ENCODE data around the gene RALGPS2. TPM values are rescaled to one million over a fixed set of nuclear protein-coding genes. Genes with fewer than 3 reads are reported as not detected.

Gene RALGPS2
- polyA plus RNA-seq, 3 donors: 2.0 to 4.2 (median 2.3) TPM

GRCh38 chr1:178934546-178934945 is 209.5 kb downstream of the RALGPS2 start:
- H3K4me2 ChIP-seq (replicated peaks; ENCODE audit: extremely low read depth, low read length, poor library complexity, severe bottlenecking): no peak overlapping the region
- WGBS (ENCODE audit: insufficient coverage): 0% methylated on average over 1 of the region's 3 CpGs
- H3K4me3 ChIP-seq (replicated peaks in 1 of 3; ENCODE audit: low read depth in 2 of 3, low read length in 3 of 3): no peak overlapping the region
- peak overlapping the region in 1 of 2 donors; percentile 54 for H3K4me3 Mint-ChIP-seq
- H3K36me3 ChIP-seq (replicated peaks in 1 of 2; ENCODE audit: control insufficient read depth in 1 of 2, insufficient read depth in 2 of 2, low read length in 2 of 2): no peaks in the 10 kb centered on the region
- no peaks in the 10 kb centered on the region for H3K9me3 ChIP-seq (replicated peaks in 1 of 2; ENCODE audit: control insufficient read depth in 1 of 2, insufficient read depth in 1 of 2, low read length in 2 of 2)
- intact Hi-C loops (cut with micrococcal nuclease): no loop called here
- peaks cover 35 to 39% of the 10 kb centered on the region in 2 donors for H3K4me1 ChIP-seq (ENCODE audit: control insufficient read depth in 1 of 2, insufficient read depth in 2 of 2, low read length in 2 of 2)
- H4K20me1 ChIP-seq (ENCODE audit: insufficient read depth, low read length): no peaks in the 10 kb centered on the region
- no peak overlapping the region for H3K9ac ChIP-seq (ENCODE audit: insufficient read depth, low read length, poor library complexity, severe bottlenecking)
- peak in 1 of 3 donors; percentile 26 for DNase-seq
- no peaks in the 10 kb centered on the region for H3K79me2 ChIP-seq (ENCODE audit: insufficient read depth, low read length)
- TF ChIP-seq CTCF (IDR thresholded peaks at IDR 0.05): no peak
- peaks cover 0 to 2% (median 1%) of the 10 kb centered on the region in 3 donors for H3K27me3 Mint-ChIP-seq (ENCODE audit: low read depth in 3 of 3)
- no peaks in the 10 kb centered on the region for H3K27me3 ChIP-seq (ENCODE audit: control insufficient read depth in 2 of 2, insufficient read depth in 2 of 2, low read length in 2 of 2)
- peaks cover 0 to 2% (median 0%) of the 10 kb centered on the region in 7 donors for H3K9me3 Mint-ChIP-seq
- H3K36me3 Mint-ChIP-seq: no peaks in the 10 kb centered on the region
- peaks cover 58% of the 10 kb centered on the region for H3K4me1 Mint-ChIP-seq
- H3K27ac ChIP-seq (ENCODE audit: low read depth in 1 of 2, low read length in 2 of 2): no peak overlapping the region
- no peak overlapping the region for H2AFZ ChIP-seq (ENCODE audit: insufficient read depth, low read depth, low read length, poor library complexity, severe bottlenecking)
- peak overlapping the region in 6 of 7 donors; percentile 55 to 91 (median 72) for H3K27ac Mint-ChIP-seq

GRCh38 chr1:178935610-178936009 is 210.6 kb downstream of the RALGPS2 start:
- H3K27ac Mint-ChIP-seq: peak overlapping the region in 2 of 7 donors; percentile 11 to 20

More at GRCh38 chr1:178935610-178936009, 210.6 kb downstream of the RALGPS2 start:
- H3K4me1 Mint-ChIP-seq: peaks cover 57% of the 10 kb centered on the region
- no peaks in the 10 kb centered on the region for H3K36me3 ChIP-seq (replicated peaks in 1 of 2; ENCODE audit: control insufficient read depth in 1 of 2, insufficient read depth in 2 of 2, low read length in 2 of 2)
- H4K20me1 ChIP-seq (ENCODE audit: insufficient read depth, low read length): no peaks in the 10 kb centered on the region
- no peaks in the 10 kb centered on the region for H3K79me2 ChIP-seq (ENCODE audit: insufficient read depth, low read length)
- DNase-seq: no peak
- peaks cover 0 to 2% (median 1%) of the 10 kb centered on the region in 3 donors for H3K27me3 Mint-ChIP-seq (ENCODE audit: low read depth in 3 of 3)
- no peak overlapping the region for H3K27ac ChIP-seq (ENCODE audit: low read depth in 1 of 2, low read length in 2 of 2)
- peaks cover 35 to 39% of the 10 kb centered on the region in 2 donors for H3K4me1 ChIP-seq (ENCODE audit: control insufficient read depth in 1 of 2, insufficient read depth in 2 of 2, low read length in 2 of 2)
- intact Hi-C loops (cut with micrococcal nuclease): no loop called here
- 100% methylated on average over 2 of the region's 5 CpGs for WGBS (ENCODE audit: insufficient coverage)
- no peak overlapping the region for H3K4me3 Mint-ChIP-seq
- H2AFZ ChIP-seq (ENCODE audit: insufficient read depth, low read depth, low read length, poor library complexity, severe bottlenecking): no peak overlapping the region
- no peaks in the 10 kb centered on the region for H3K27me3 ChIP-seq (ENCODE audit: control insufficient read depth in 2 of 2, insufficient read depth in 2 of 2, low read length in 2 of 2)
- H3K9me3 ChIP-seq (replicated peaks in 1 of 2; ENCODE audit: control insufficient read depth in 1 of 2, insufficient read depth in 1 of 2, low read length in 2 of 2): no peaks in the 10 kb centered on the region
- H3K9ac ChIP-seq (ENCODE audit: insufficient read depth, low read length, poor library complexity, severe bottlenecking): no peak overlapping the region
- H3K9me3 Mint-ChIP-seq: peaks cover 0 to 2% (median 0%) of the 10 kb centered on the region in 7 donors
- no peaks in the 10 kb centered on the region for H3K36me3 Mint-ChIP-seq
- H3K4me3 ChIP-seq (replicated peaks in 1 of 3; ENCODE audit: low read depth in 2 of 3, low read length in 3 of 3): no peak overlapping the region
- no peak overlapping the region for H3K4me2 ChIP-seq (replicated peaks; ENCODE audit: extremely low read depth, low read length, poor library complexity, severe bottlenecking)
- TF ChIP-seq CTCF (IDR thresholded peaks at IDR 0.05): no peak
